H1 (cell line): Measurements from ENCODE around the gene CACNA2D3. TPM values are rescaled to one million over a fixed set of nuclear protein-coding genes. Genes with fewer than 3 reads are reported as not detected.

ENCODE experiments used
- CTCF ChIA-PET: fragments of 300-600 bp; sonication (Branson Sonifier 250); formaldehyde crosslinking; loops from one replicate; lab custom pipeline; 2021; ENCODE audit not compliant: partially characterized antibody; lab: Charles Lee
- POLR2A ChIA-PET: fragments of 300-600 bp; sonication (Branson Sonifier 250); formaldehyde crosslinking; loops from one replicate; lab custom pipeline; 2021; ENCODE audit warnings: inconsistent platforms; ENCODE audit not compliant: partially characterized antibody; lab: Charles Lee
- DNase-seq, 2 experiments: peaks; one replicate each; pipeline versions ENCODE4 v3.0.0 to v3.0.0-alpha.2; 2010 to 2022; ENCODE audit warnings: low spot score in 2 of 2, low read depth in 1 of 2, mixed read lengths in 1 of 2
- FAIRE-seq: peaks from 2 replicates; lab custom pipeline; 2011; peaks lifted over from hg19 to GRCh38; lab: Jason Lieb, UNC
- H2AFZ ChIP-seq: 2 replicates; pipeline ENCODE4 v1.8.1; 2012; ENCODE audit warnings: low read length, inconsistent platforms
- H2AK5ac ChIP-seq: 2 replicates; pipeline ENCODE4 v1.6.1; 2013; ENCODE audit warnings: low read depth, low read length
- H2BK120ac ChIP-seq: replicated peaks from 2 replicates; pipeline ENCODE3; 2013; ENCODE audit warnings: low read depth, low read length, inconsistent platforms
- H2BK12ac ChIP-seq: 2 replicates; pipeline ENCODE4 v1.6.1; 2013; ENCODE audit warnings: low read depth, low read length
- H2BK15ac ChIP-seq: 2 replicates; pipeline ENCODE4 v1.6.1; 2013; ENCODE audit warnings: low read length
- H2BK20ac ChIP-seq: 2 replicates; pipeline ENCODE4 v1.6.1; 2013; ENCODE audit warnings: low read length
- H2BK5ac ChIP-seq: 2 replicates; pipeline ENCODE4 v1.6.1; 2013; ENCODE audit warnings: low read depth, low read length
- H3K14ac ChIP-seq: 2 replicates; pipeline ENCODE4 v1.6.1; 2013; ENCODE audit warnings: inconsistent platforms; ENCODE audit not compliant: insufficient read length
- H3K18ac ChIP-seq: 2 replicates; pipeline ENCODE4 v1.6.1; 2013; ENCODE audit warnings: low read length; ENCODE audit errors: extremely low read depth
- H3K23ac ChIP-seq: 2 replicates; pipeline ENCODE4 v1.6.1; 2013; ENCODE audit warnings: inconsistent platforms; ENCODE audit not compliant: insufficient read length
- H3K23me2 ChIP-seq: 2 replicates; pipeline ENCODE4 v1.6.1; 2013; ENCODE audit warnings: low read depth, low read length
- H3K27ac ChIP-seq: 2 replicates; pipeline ENCODE4 v1.6.1; 2011; ENCODE audit warnings: low read depth, low read length, inconsistent platforms
- H3K27me3 ChIP-seq, 4 experiments: replicated peaks in 1 of 4; 1 replicate in 1 of 4; 2 replicates in 3 of 4; pipeline versions ENCODE4 v1.6.1 to v1.8.1; 2011 to 2013; ENCODE audit warnings: low read length in 3 of 4, mild to moderate bottlenecking in 3 of 4, inconsistent platforms in 2 of 4, mixed read lengths in 2 of 4, moderate library complexity in 1 of 4; ENCODE audit not compliant: control insufficient read depth in 3 of 4, insufficient read depth in 3 of 4; ENCODE audit errors: extremely low read depth in 1 of 4
- H3K36me3 ChIP-seq, 4 experiments: 2 replicates each; pipeline versions ENCODE4 v1.6.1 to v1.8.1; 2011 to 2013; ENCODE audit warnings: mild to moderate bottlenecking in 4 of 4, low read length in 3 of 4, moderate library complexity in 2 of 4, control low read depth in 1 of 4, inconsistent platforms in 1 of 4; ENCODE audit not compliant: insufficient read depth in 4 of 4, control insufficient read depth in 2 of 4
- H3K4ac ChIP-seq: replicated peaks from 2 replicates; pipeline ENCODE3; 2013; ENCODE audit warnings: low read length, low read depth, mixed read lengths, inconsistent platforms; ENCODE audit not compliant: insufficient read length
- H3K4me1 ChIP-seq, 4 experiments: replicated peaks in 1 of 4; 1 replicate in 1 of 4; 2 replicates in 3 of 4; pipeline versions ENCODE4 v1.6.1 to v1.8.1; 2011 to 2013; ENCODE audit warnings: low read length in 3 of 4, inconsistent platforms in 2 of 4, mixed read lengths in 1 of 4; ENCODE audit not compliant: insufficient read depth in 4 of 4, control insufficient read depth in 3 of 4
- H3K4me2 ChIP-seq, 2 experiments: 2 replicates each; pipeline versions ENCODE4 v1.6.1 to v1.8.1; 2011 to 2013; ENCODE audit warnings: low read depth in 2 of 2, low read length in 2 of 2, control low read depth in 1 of 2, inconsistent platforms in 1 of 2, mild to moderate bottlenecking in 1 of 2; ENCODE audit not compliant: insufficient read depth in 1 of 2
- H3K4me3 ChIP-seq, 4 experiments: fragments of 200-600, 300-600 bp in 1 of 4; sonication (generic), shearing (Covaris generic), sonication (Bioruptor Twin) in 1 of 4; 2 replicates each; pipeline versions ENCODE4 v1.5.1 to v1.8.1; 2011 to 2016; ENCODE audit warnings: low read length in 4 of 4, low read depth in 3 of 4, control low read depth in 2 of 4, inconsistent platforms in 2 of 4, mild to moderate bottlenecking in 2 of 4, mixed read lengths in 1 of 4, moderate library complexity in 1 of 4; ENCODE audit not compliant: insufficient read depth in 2 of 4; ENCODE audit errors: extremely low read depth in 1 of 4
- H3K56ac ChIP-seq: replicated peaks from 2 replicates; pipeline ENCODE3; 2013; ENCODE audit warnings: low read depth, mild to moderate bottlenecking, mixed read lengths, low read length, inconsistent platforms; ENCODE audit not compliant: insufficient read length
- H3K79me1 ChIP-seq: 2 replicates; pipeline ENCODE4 v1.6.1; 2013; ENCODE audit warnings: low read depth, low read length, control low read depth
- H3K79me2 ChIP-seq, 2 experiments: 2 replicates each; pipeline versions ENCODE4 v1.6.1 to v1.8.1; 2012 to 2013; ENCODE audit warnings: low read length in 2 of 2, mild to moderate bottlenecking in 2 of 2, inconsistent platforms in 1 of 2; ENCODE audit not compliant: insufficient read depth in 2 of 2, control insufficient read depth in 1 of 2
- H3K9ac ChIP-seq, 4 experiments: replicated peaks in 1 of 4; 1 replicate in 1 of 4; 2 replicates in 3 of 4; pipeline versions ENCODE4 v1.6.1 to v1.8.1; 2011 to 2013; ENCODE audit warnings: low read depth in 3 of 4, low read length in 3 of 4, control low read depth in 2 of 4, mild to moderate bottlenecking in 2 of 4, moderate library complexity in 2 of 4, inconsistent platforms in 1 of 4; ENCODE audit errors: extremely low read depth in 1 of 4
- H3K9me3 ChIP-seq, 2 experiments: 2 replicates each; pipeline versions ENCODE4 v1.6.1 to v1.8.1; 2012 to 2013; ENCODE audit warnings: mild to moderate bottlenecking in 2 of 2, moderate library complexity in 2 of 2, control low read depth in 1 of 2, inconsistent platforms in 1 of 2, low read depth in 1 of 2, low read length in 1 of 2, mixed read lengths in 1 of 2; ENCODE audit not compliant: insufficient read depth in 2 of 2
- H4K20me1 ChIP-seq, 2 experiments: replicated peaks in 1 of 2; 2 replicates each; pipeline versions ENCODE3 to v1.8.1; 2011 to 2013; ENCODE audit warnings: inconsistent platforms in 2 of 2, low read length in 2 of 2, mild to moderate bottlenecking in 1 of 2; ENCODE audit not compliant: insufficient read depth in 2 of 2, control insufficient read depth in 1 of 2
- H4K5ac ChIP-seq: 2 replicates; pipeline ENCODE4 v1.6.1; 2013; ENCODE audit warnings: low read length, low read depth, mixed read lengths, inconsistent platforms; ENCODE audit not compliant: insufficient read length
- H4K8ac ChIP-seq: 2 replicates; pipeline ENCODE4 v1.8.0; 2013; ENCODE audit warnings: mild to moderate bottlenecking, moderate library complexity, low read length, inconsistent platforms; ENCODE audit not compliant: insufficient read depth; ENCODE audit errors: extremely low read depth
- H4K91ac ChIP-seq: replicated peaks from 2 replicates; pipeline ENCODE3; 2013; ENCODE audit warnings: low read length, mixed read lengths, inconsistent platforms; ENCODE audit not compliant: insufficient read length
- BACH1 ChIP-seq: IDR thresholded peaks from 2 replicates; pipeline ENCODE4 v1.6.1; 2012; ENCODE audit warnings: low read length, improper control_type of control experiment
- BCL11A ChIP-seq, 2 experiments: IDR thresholded peaks; one replicate each; pipeline ENCODE4 v1.6.1; 2011; ENCODE audit warnings: low read depth in 2 of 2, low read length in 2 of 2, mild to moderate bottlenecking in 2 of 2
- CBX8 ChIP-seq: fragments of 300-800, 300-1000 bp; sonication (generic); IDR thresholded peaks from 2 replicates; pipeline ENCODE4 v1.7.1; 2016; ENCODE audit warnings: low read depth, low read length, borderline replicate concordance
- EP300 ChIP-seq, 2 experiments: IDR thresholded peaks; 1 replicate in 1 of 2; 2 replicates in 1 of 2; pipeline ENCODE4 v1.6.1; 2011 to 2012; ENCODE audit warnings: low read depth in 2 of 2, low read length in 2 of 2, mild to moderate bottlenecking in 2 of 2, borderline replicate concordance in 1 of 2, inconsistent platforms in 1 of 2, moderate library complexity in 1 of 2
- FOSL1 ChIP-seq: IDR thresholded peaks from 2 replicates; pipeline ENCODE4 v1.6.1; 2011; ENCODE audit warnings: mild to moderate bottlenecking, low read depth, low read length, moderate library complexity; ENCODE audit not compliant: insufficient read depth
- GABPA ChIP-seq: IDR thresholded peaks from 2 replicates; pipeline ENCODE4 v1.6.1; 2011; ENCODE audit warnings: mild to moderate bottlenecking, low read length, moderate library complexity, borderline replicate concordance; ENCODE audit not compliant: insufficient read depth
- JUND ChIP-seq: IDR thresholded peaks from 2 replicates; pipeline ENCODE4 v1.6.1; 2011; ENCODE audit warnings: mild to moderate bottlenecking, improper control_type of control experiment, low read length
- MAFK ChIP-seq: IDR thresholded peaks from 2 replicates; pipeline ENCODE4 v1.6.1; 2012; ENCODE audit warnings: low read depth, mild to moderate bottlenecking, improper control_type of control experiment, low read length
- POU5F1 ChIP-seq: IDR thresholded peaks from 2 replicates; pipeline ENCODE4 v1.6.1; 2011; ENCODE audit warnings: low read depth, mild to moderate bottlenecking, low read length, moderate library complexity
- SIRT6 ChIP-seq: IDR thresholded peaks from one replicate; pipeline ENCODE4 v1.7.1; 2012; ENCODE audit warnings: low read length, inconsistent platforms
- SUZ12 ChIP-seq: fragments of 200-600 bp; sonication (generic); IDR thresholded peaks from 2 replicates; pipeline ENCODE4 v1.6.1; 2012; ENCODE audit warnings: mild to moderate bottlenecking, inconsistent platforms, low read length, moderate library complexity, mixed read lengths
- TAF1 ChIP-seq: IDR thresholded peaks from 2 replicates; pipeline ENCODE4 v1.6.1; 2011; ENCODE audit warnings: mild to moderate bottlenecking, low read depth, low read length
- TAF7 ChIP-seq: optimal IDR thresholded peaks from 2 replicates; pipeline ENCODE3; 2011; ENCODE audit warnings: low read depth, mild to moderate bottlenecking, inconsistent platforms, low read length, moderate library complexity, borderline replicate concordance
- WGBS, 2 experiments: shearing (Covaris generic) in 1 of 2; methylation state at CpG; one replicate each; pipeline versions ENCODE4 v1.1.6 to v1.1.7; 2013 to 2015; ENCODE audit warnings: low lambda C conversion rate in 2 of 2, mixed read lengths in 2 of 2, inconsistent platforms in 1 of 2, low coverage in 1 of 2, missing lambda C conversion rate in 1 of 2; ENCODE audit not compliant: insufficient replicate concordance in 2 of 2, insufficient coverage in 1 of 2, insufficient read length in 1 of 2; ENCODE audit errors: extremely low coverage in 1 of 2, missing lambda C conversion rate in 1 of 2; 5-methylcytosine and 5-hydroxymethylcytosine counted together
- polyA plus RNA-seq, 7 experiments: library from polyadenylated mRNA; depleted of rRNA in 3 of 7; stranded (reverse) in 5 of 7; unstranded in 2 of 7; fragments of >200 nt in 5 of 7; fragments of 200-250 nt in 2 of 7; gene quantifications; 1 replicate in 5 of 7; 2 replicates in 1 of 7; 4 replicates in 1 of 7; pipeline versions ENCODE4 v1.2.1 to v1.2.3, GENCODE V29; 2011 to 2013; ENCODE audit warnings: missing spikeins in 2 of 7, mixed read lengths in 2 of 7
- total RNA-seq: library from RNA; stranded (reverse); fragmentation: NEBNext Ultra II Directional; extraction: Animal tissue kit (Norgen Biotek cat#: 25700); gene quantifications from 2 replicates; pipeline ENCODE4 v1.2.1, GENCODE V29; 2021
- TF ChIP-seq, protein P1 (sequence below): IDR thresholded peaks from 2 replicates; pipeline ENCODE4 v1.6.1; 2011; ENCODE audit warnings: low read length, improper control_type of control experiment

CACNA2D3 gene
- total and polyA plus RNA-seq, 2 of the 8 experiments (the other 6 are each of a cell fraction or from before 2014, with no cell fraction given), result 1.5 to 1.8 TPM

- no peak overlapping the region for H2AK5ac ChIP-seq
- H4K20me1 ChIP-seq, result no peaks in the 10 kb centered on the region
- no peak overlapping the region for H2BK12ac ChIP-seq
- POLR2A ChIA-PET, result no interaction called here
- no peak overlapping the region for H2BK5ac ChIP-seq
- H3K18ac ChIP-seq, result no peak overlapping the region
- H3K79me2 ChIP-seq, result no peaks in the 10 kb centered on the region
- no peak overlapping the region for H4K91ac ChIP-seq
- no peaks in the 10 kb centered on the region for H3K27me3 ChIP-seq
- H3K4me3 ChIP-seq, result no peak overlapping the region
- H3K4ac ChIP-seq, result no peak overlapping the region
- H2AFZ ChIP-seq, result no peak overlapping the region
- H3K9ac ChIP-seq, result no peak overlapping the region
- H3K27ac ChIP-seq, result no peak overlapping the region
- H2BK120ac ChIP-seq, result no peak overlapping the region
- CTCF ChIA-PET, result interaction anchor here (1.3 kb wide), 1 partner anchor 44 kb away, joined by 3 read pairs; no protein-coding TSS in a partner anchor
- no peak overlapping the region for H3K4me2 ChIP-seq
- H2BK15ac ChIP-seq, result no peak overlapping the region
- no peak overlapping the region for H4K8ac ChIP-seq
- no peak overlapping the region for H3K56ac ChIP-seq
- FAIRE-seq, result no peak
- H3K36me3 ChIP-seq, result no peaks in the 10 kb centered on the region
- no peaks in the 10 kb centered on the region for H3K23me2 ChIP-seq
- no peak overlapping the region for H2BK20ac ChIP-seq
- 88% methylated on average over 2 of the region's 2 CpGs; no CpG with 5 or more reads in 1 of the 2 experiments for WGBS, 2 experiments
- H3K23ac ChIP-seq, result no peak overlapping the region
- no peak overlapping the region for H3K14ac ChIP-seq
- H3K79me1 ChIP-seq, result no peaks in the 10 kb centered on the region
- no peaks in the 10 kb centered on the region for H3K9me3 ChIP-seq
- peaks cover 0 to under 1% (median 0%) of the 10 kb centered on the region in 4 experiments; a peak in 1 of 7 replicates for H3K4me1 ChIP-seq
- no peak overlapping the region for H4K5ac ChIP-seq
- no peak for DNase-seq
- TF ChIP-seq TAF7, result no peak
- TF ChIP-seq MAFK, result no peak
- TF ChIP-seq FOSL1, result no peak
- TF ChIP-seq, protein P1, sequence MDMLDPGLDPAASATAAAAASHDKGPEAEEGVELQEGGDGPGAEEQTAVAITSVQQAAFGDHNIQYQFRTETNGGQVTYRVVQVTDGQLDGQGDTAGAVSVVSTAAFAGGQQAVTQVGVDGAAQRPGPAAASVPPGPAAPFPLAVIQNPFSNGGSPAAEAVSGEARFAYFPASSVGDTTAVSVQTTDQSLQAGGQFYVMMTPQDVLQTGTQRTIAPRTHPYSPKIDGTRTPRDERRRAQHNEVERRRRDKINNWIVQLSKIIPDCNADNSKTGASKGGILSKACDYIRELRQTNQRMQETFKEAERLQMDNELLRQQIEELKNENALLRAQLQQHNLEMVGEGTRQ, result no peak
- TF ChIP-seq EP300 (IDR thresholded peaks at IDR 0.05; ENCODE audit: borderline replicate concordance in 1 of 2, low read depth in 2 of 2, low read length in 2 of 2), result no peak
- TF ChIP-seq BACH1, result no peak
- no peak for TF ChIP-seq TAF1
- no peak for TF ChIP-seq CBX8
- no peak for TF ChIP-seq BCL11A (IDR thresholded peaks at IDR 0.05; ENCODE audit: low read depth in 2 of 2, low read length in 2 of 2)
- no peak for TF ChIP-seq JUND
- TF ChIP-seq SIRT6, result no peak
- no peak for TF ChIP-seq POU5F1
- no peak for TF ChIP-seq GABPA
- no peak for TF ChIP-seq SUZ12
These were observed 1000.0 kb downstream of the CACNA2D3 start for GRCh38 chr3:55122312-55122711.
